Measurements from ENCODE around the gene STK32C.
"Not testable (repeated sequence)": the region's sequence is repeated elsewhere in the genome, so short reads cannot be mapped to it uniquely, and the experiment has no call there.

STK32C gene

GRCh38 chr10:132316133-132316532, 8.4 kb upstream of the STK32C start:
- H3K36me3 Mint-ChIP-seq (ENCODE audit: low read depth) = no peaks in the 10 kb centered on the region
- H3K4me3 Mint-ChIP-seq = no peak overlapping the region
- peaks cover 15% of the 10 kb centered on the region for H3K4me1 Mint-ChIP-seq
- no peaks in the 10 kb centered on the region for H3K27me3 Mint-ChIP-seq
- H3K9me3 Mint-ChIP-seq = no peaks in the 10 kb centered on the region
- H3K27ac Mint-ChIP-seq = no peak overlapping the region
- ATAC-seq (no peak), DNase-seq (no peak)

DNA sequence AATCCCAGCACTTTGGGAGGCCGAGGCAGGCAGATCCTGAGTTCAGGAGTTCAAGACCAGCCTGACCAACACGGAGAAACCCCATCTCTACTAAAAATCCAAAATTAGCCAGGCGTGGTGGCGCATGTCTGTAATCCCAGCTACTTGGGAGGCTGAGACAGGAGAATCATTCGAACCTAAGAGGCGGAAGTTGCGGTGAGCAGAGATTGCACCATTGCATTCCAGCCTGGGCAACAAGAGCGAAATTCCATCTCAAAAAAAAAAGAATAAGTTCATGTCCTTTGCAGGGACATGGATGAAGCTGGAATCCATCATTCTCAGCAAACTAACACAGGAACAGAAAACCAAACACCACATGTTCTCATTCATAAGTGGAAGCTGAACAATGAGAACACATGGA, 7.1 kb upstream of the STK32C start:
- H3K9me3 Mint-ChIP-seq; DNase-seq; H3K4me1 Mint-ChIP-seq; H3K4me3 Mint-ChIP-seq; H3K36me3 Mint-ChIP-seq (ENCODE audit: low read depth); ATAC-seq; H3K27ac Mint-ChIP-seq; H3K27me3 Mint-ChIP-seq: not testable (repeated sequence)

DNA sequence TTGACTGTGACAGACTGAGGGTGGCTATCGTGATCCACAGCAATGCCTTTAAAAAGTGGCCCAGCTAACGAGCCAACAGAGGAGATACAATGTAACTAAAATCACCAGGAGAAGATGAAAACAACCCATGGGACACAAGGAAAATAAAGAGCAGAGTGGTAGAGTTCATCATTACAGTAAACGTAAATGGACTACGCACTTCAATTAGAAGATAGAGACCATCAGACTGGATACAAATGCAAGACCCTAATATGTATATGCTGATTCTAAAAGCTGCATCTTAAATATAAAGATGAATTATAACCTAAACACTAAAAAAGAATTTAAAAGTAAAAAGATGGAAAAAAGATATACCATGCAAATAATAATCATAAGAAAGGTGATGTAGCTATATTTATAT, 6.6 kb upstream of the STK32C start:
- H3K36me3 Mint-ChIP-seq (ENCODE audit: low read depth) = no peaks in the 10 kb centered on the region
- peaks cover 4% of the 10 kb centered on the region for H3K4me1 Mint-ChIP-seq
- H3K9me3 Mint-ChIP-seq = no peaks in the 10 kb centered on the region
- DNase-seq (no peak), ATAC-seq (no peak)
- no peaks in the 10 kb centered on the region for H3K27me3 Mint-ChIP-seq
- no peak overlapping the region for H3K27ac Mint-ChIP-seq
- H3K4me3 Mint-ChIP-seq = no peak overlapping the region

GRCh38 chr10:132313865-132314264, 6.1 kb upstream of the STK32C start:
- no peak for ATAC-seq
- Mint-ChIP-seq H3K27me3 (no peaks in the 10 kb centered on the region), H3K4me1 (peaks cover 6% of the 10 kb centered on the region), H3K27ac (no peak overlapping the region), H3K36me3 (ENCODE audit: low read depth) (no peaks in the 10 kb centered on the region), H3K4me3 (no peak overlapping the region), H3K9me3 (no peaks in the 10 kb centered on the region)
- DNase-seq = no peak

- H3K36me3 Mint-ChIP-seq (ENCODE audit: low read depth) = no peaks in the 10 kb centered on the region
- H3K4me3 Mint-ChIP-seq = no peak overlapping the region
- no peak for ATAC-seq
- peaks cover 6% of the 10 kb centered on the region for H3K4me1 Mint-ChIP-seq
- no peaks in the 10 kb centered on the region for H3K9me3 Mint-ChIP-seq
- H3K27me3 Mint-ChIP-seq = no peaks in the 10 kb centered on the region
- no peak for DNase-seq
- no peak overlapping the region for H3K27ac Mint-ChIP-seq
Measured at GRCh38 chr10:132313305-132313704, 5.6 kb upstream of the STK32C start.

- H3K9me3 Mint-ChIP-seq = no peaks in the 10 kb centered on the region
- H3K27me3 Mint-ChIP-seq = no peaks in the 10 kb centered on the region
- no peak overlapping the region for H3K27ac Mint-ChIP-seq
- H3K4me1 Mint-ChIP-seq = peaks cover 11% of the 10 kb centered on the region
- H3K36me3 Mint-ChIP-seq (ENCODE audit: low read depth) = no peaks in the 10 kb centered on the region
- DNase-seq (no peak), ATAC-seq (no peak)
- H3K4me3 Mint-ChIP-seq = no peak overlapping the region
Measured at GRCh38 chr10:132311338-132311939, 3.7 kb upstream of the STK32C start.

DNA sequence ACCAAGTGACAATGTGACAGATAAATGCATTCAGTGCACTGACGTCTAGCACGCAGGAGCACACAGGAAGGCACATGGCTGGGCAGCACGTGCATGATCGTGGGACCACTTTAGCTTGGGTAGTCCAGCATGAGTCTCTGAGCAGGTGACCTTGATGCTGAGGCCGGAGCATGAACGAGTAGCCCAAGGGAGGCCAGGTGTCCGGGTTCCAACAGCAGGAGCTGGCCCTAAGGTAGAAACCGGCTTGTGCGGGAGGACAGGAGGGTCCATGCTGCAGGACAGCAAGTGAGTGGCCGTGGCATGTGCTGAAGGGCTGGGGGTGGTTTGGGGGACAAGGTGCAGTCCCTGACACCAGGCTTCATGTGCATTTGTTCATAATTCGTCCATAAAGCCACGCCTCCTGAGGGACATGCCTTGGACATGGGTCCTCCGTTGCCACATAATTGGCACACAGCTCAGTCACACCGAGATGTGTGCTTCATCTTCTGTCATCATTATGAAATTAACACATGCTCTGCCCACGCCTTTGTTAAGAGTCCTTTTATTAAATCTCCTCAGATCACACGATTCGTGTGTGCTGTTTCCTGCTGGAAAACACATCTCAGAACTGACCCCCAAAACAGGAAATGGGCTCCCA, 3.1 kb upstream of the STK32C start:
- H3K4me3 Mint-ChIP-seq = no peak overlapping the region

GRCh38 chr10:132309879-132310591, 2.3 kb upstream of the STK32C start:
- ATAC-seq (no peak), DNase-seq (no peak)
- Mint-ChIP-seq H3K4me3 (peak overlapping the region; percentile 21), H3K36me3 (ENCODE audit: low read depth) (no peaks in the 10 kb centered on the region), H3K9me3 (no peaks in the 10 kb centered on the region), H3K27ac (no peak overlapping the region), H3K4me1 (peaks cover 14% of the 10 kb centered on the region), H3K27me3 (no peaks in the 10 kb centered on the region)

More for the DNA sequence above, 3.1 kb upstream of the STK32C start:
- H3K36me3 Mint-ChIP-seq (ENCODE audit: low read depth) = no peaks in the 10 kb centered on the region
- DNase-seq = no peak
- no peaks in the 10 kb centered on the region for H3K9me3 Mint-ChIP-seq
- H3K4me1 Mint-ChIP-seq = peaks cover 14% of the 10 kb centered on the region
- H3K27ac Mint-ChIP-seq = no peak overlapping the region
- no peaks in the 10 kb centered on the region for H3K27me3 Mint-ChIP-seq
- ATAC-seq = no peak

GRCh38 chr10:132309471-132309865, 1.7 kb upstream of the STK32C start:
- no peak overlapping the region for H3K27ac Mint-ChIP-seq
- peak overlapping the region; percentile 21 for H3K4me3 Mint-ChIP-seq
- no peaks in the 10 kb centered on the region for H3K27me3 Mint-ChIP-seq
- peaks cover 14% of the 10 kb centered on the region for H3K4me1 Mint-ChIP-seq
- H3K9me3 Mint-ChIP-seq = no peaks in the 10 kb centered on the region
- ATAC-seq = no peak
- H3K36me3 Mint-ChIP-seq (ENCODE audit: low read depth) = no peaks in the 10 kb centered on the region
- no peak for DNase-seq

- H3K9me3 Mint-ChIP-seq = no peaks in the 10 kb centered on the region
Measured at GRCh38 chr10:132308587-132309470, 1.1 kb upstream of the STK32C start.

DNA sequence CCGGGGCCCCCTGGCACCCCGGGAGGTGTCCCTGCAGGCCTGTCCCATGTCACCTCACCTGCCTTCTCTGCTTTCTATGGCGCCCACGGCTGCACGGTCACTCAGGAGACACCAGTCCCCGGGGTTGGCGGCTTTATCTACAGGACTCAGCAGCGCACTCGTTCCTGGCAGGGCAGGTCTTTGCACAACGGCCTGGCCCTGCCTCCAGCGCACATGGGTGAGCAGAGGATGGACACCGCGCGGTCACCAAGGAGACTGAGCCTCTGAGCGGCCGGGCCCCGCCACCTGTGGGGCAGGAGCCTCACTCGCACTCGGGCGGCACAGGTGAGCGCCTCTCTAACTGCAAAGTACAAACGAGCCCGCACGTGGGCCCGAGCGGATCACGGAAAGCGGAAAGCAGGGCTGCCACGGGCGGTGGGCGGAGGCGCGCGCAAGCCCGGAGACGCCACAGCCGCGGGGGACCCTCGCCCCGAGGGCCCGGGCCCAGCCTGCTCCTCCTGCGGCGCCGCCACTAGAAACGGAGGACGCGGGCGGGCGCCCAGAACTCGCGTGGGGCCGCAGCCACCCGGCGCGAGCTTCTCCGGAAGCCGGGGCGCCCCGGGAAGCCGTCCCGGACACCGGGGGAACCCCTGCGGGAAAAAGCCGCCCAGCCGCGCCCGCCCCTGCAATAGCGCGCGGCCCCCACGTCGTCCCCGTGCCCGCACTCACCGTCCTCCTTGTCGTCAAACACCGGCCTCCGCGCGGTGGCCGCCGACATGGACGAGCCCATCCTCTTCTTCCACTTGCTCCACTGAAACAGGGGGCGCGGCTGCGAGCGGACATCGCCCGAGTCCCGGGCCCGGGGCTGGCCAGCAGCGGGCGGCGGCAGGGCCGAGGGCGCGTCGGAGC, 642 bp downstream of the STK32C start:
- no peaks in the 10 kb centered on the region for H3K36me3 Mint-ChIP-seq (ENCODE audit: low read depth)
- DNase-seq (peak; percentile 32), ATAC-seq (peak; percentile 2)
- H3K27me3 Mint-ChIP-seq = no peaks in the 10 kb centered on the region
- H3K9me3 Mint-ChIP-seq = no peaks in the 10 kb centered on the region
- peak overlapping the region; percentile 59 for H3K27ac Mint-ChIP-seq
- H3K4me1 Mint-ChIP-seq = peaks cover 14% of the 10 kb centered on the region
- peak overlapping the region; percentile 87 for H3K4me3 Mint-ChIP-seq

More at GRCh38 chr10:132308587-132309470, 1.1 kb upstream of the STK32C start:
- no peaks in the 10 kb centered on the region for H3K36me3 Mint-ChIP-seq (ENCODE audit: low read depth)
- H3K4me1 Mint-ChIP-seq = peaks cover 14% of the 10 kb centered on the region
- DNase-seq (no peak), ATAC-seq (no peak)
- H3K27ac Mint-ChIP-seq = no peak overlapping the region
- no peaks in the 10 kb centered on the region for H3K27me3 Mint-ChIP-seq
- peak overlapping the region; percentile 65 for H3K4me3 Mint-ChIP-seq

GRCh38 chr10:132306343-132306685, 1.4 kb downstream of the STK32C start:
- ATAC-seq (no peak), DNase-seq (no peak)
- H3K9me3 Mint-ChIP-seq = no peaks in the 10 kb centered on the region
- peak overlapping the region; percentile 87 for H3K4me3 Mint-ChIP-seq
- H3K4me1 Mint-ChIP-seq = peaks cover 14% of the 10 kb centered on the region
- no peaks in the 10 kb centered on the region for H3K27me3 Mint-ChIP-seq
- no peak overlapping the region for H3K27ac Mint-ChIP-seq
- no peaks in the 10 kb centered on the region for H3K36me3 Mint-ChIP-seq (ENCODE audit: low read depth)

DNA sequence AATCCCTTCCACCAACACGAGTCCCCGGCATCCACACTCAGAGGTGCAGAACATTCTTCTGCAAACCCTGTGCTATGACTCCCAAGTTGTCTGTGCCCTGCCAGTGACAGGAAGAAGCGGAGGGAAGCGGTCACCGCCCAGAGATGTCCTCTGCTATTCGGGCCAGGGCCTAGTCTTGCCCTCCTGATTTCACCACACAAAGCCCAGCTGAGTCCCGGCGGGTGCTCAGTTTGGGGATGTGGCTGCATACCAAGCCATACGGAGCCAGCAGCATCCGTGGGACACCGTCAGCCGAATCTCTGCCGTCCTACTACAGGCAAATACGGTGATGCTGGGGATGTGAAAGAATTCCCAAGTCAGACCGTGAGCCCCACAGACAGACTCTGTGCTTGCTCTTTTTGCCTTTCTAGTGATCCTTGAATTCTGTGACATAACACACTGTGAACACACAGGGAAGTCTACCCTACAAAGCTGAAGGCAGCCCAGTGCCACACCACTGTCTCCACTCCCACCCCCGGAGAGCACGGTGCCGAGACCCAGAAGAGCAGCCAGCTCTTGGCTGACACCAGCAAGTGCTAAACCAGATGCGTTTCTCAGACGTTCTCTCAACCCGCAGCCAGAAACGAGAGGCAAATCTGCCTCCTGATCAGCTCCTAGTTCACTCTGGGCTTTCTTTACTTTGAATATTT, 2.0 kb downstream of the STK32C start:
- H3K9me3 Mint-ChIP-seq = no peaks in the 10 kb centered on the region
- DNase-seq (no peak), ATAC-seq (no peak)
- H3K4me3 Mint-ChIP-seq = peak overlapping the region; percentile 30
- peaks cover 11% of the 10 kb centered on the region for H3K4me1 Mint-ChIP-seq
- H3K27ac Mint-ChIP-seq = no peak overlapping the region
- no peaks in the 10 kb centered on the region for H3K27me3 Mint-ChIP-seq
- no peaks in the 10 kb centered on the region for H3K36me3 Mint-ChIP-seq (ENCODE audit: low read depth)
